Measurements from ENCODE around the gene TSC2.
"Not testable (repeated sequence)": the region's sequence is repeated elsewhere in the genome, so short reads cannot be mapped to it uniquely, and the experiment has no call there.

DNA sequence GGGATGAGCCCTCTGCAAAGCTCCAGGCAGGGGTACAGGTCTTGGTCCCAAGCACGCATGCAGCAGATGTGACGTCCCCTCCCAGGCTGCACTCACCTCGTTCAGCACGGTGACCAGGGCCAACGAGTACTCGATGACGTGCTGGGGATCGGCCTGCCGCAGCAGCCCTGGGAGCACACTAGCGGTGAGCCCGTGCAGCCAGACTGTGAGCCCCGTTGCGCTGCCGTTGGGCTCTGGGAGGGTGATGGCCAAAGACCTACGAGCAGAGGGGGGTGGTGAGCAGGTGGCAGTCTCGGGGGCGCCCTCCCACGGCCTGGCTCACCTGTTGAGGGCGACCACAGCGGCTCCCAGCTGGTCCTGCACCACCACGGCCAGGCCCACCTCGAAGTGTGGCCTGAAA is 58.0 kb downstream of the TSC2 start:
- TF ChIP-seq, protein P1, sequence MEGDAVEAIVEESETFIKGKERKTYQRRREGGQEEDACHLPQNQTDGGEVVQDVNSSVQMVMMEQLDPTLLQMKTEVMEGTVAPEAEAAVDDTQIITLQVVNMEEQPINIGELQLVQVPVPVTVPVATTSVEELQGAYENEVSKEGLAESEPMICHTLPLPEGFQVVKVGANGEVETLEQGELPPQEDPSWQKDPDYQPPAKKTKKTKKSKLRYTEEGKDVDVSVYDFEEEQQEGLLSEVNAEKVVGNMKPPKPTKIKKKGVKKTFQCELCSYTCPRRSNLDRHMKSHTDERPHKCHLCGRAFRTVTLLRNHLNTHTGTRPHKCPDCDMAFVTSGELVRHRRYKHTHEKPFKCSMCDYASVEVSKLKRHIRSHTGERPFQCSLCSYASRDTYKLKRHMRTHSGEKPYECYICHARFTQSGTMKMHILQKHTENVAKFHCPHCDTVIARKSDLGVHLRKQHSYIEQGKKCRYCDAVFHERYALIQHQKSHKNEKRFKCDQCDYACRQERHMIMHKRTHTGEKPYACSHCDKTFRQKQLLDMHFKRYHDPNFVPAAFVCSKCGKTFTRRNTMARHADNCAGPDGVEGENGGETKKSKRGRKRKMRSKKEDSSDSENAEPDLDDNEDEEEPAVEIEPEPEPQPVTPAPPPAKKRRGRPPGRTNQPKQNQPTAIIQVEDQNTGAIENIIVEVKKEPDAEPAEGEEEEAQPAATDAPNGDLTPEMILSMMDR (IDR thresholded peaks at IDR 0.05), result not testable (repeated sequence)
- TF ChIP-seq EP300, POLR2A, POLR2AphosphoS5 (IDR thresholded peaks at IDR 0.05): not testable (repeated sequence)
